ENCODE data around the gene NTM. TPM values are rescaled to one million over a fixed set of nuclear protein-coding genes. Genes with fewer than 3 reads are reported as not detected.

Gene NTM
- total and polyA plus RNA-seq, 2 donors (not counting 3 experiments of a cell fraction or from before 2014, with no cell fraction given) = 1.00 to 1.1 TPM

DNA sequence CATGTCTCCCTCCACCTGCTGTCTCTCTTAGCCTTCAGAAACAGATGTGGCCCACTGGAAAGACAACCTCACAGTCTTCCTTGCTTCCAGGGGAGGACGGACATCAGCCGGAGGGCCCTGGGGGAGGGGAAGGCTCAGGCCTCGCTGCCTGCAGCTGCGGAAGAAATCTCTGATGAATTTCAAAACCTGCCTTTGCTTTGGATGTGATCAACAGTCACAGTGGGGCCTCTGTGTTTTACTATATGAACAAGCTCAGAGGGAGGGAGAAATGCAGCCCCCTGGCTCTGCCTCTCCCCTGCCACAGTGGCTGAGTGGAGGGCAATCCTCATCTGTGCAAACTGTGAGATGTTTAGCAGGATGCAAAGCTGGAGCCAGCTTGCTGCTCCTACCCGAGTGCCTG is 282.8 kb downstream of the NTM start:
- Histone ChIP-seq H3K4me1 (ENCODE audit: control insufficient read depth, extremely low read depth, insufficient read depth, low read length) (no peaks in the 10 kb centered on the region), H3K27ac (ENCODE audit: insufficient read depth, low read depth, low read length) (no peak overlapping the region), H3K4me2 (ENCODE audit: insufficient read depth, low read length) (no peak overlapping the region), H3K9ac (replicated peaks; ENCODE audit: extremely low read depth, insufficient read depth, low read length) (no peak overlapping the region), H3K4me3 (replicated peaks in 1 of 3; ENCODE audit: insufficient read depth in 1 of 3, low read depth in 1 of 3, low read length in 3 of 3) (no peak overlapping the region), H3K9me3 (replicated peaks; ENCODE audit: control insufficient read depth, insufficient read depth, low read length) (no peaks in the 10 kb centered on the region), H3K27me3 (ENCODE audit: control insufficient read depth in 2 of 2, insufficient read depth in 2 of 2, low read length in 2 of 2) (peaks cover 0 to 3% of the 10 kb centered on the region in 2 experiments), H3K79me2 (ENCODE audit: control insufficient read depth, insufficient read depth, low read length) (no peaks in the 10 kb centered on the region), H3K36me3 (ENCODE audit: control insufficient read depth in 2 of 2, extremely low read depth in 1 of 2, insufficient read depth in 2 of 2, low read length in 2 of 2) (no peaks in the 10 kb centered on the region), H4K20me1 (replicated peaks; ENCODE audit: control insufficient read depth, extremely low read depth, insufficient read depth, low read length) (no peaks in the 10 kb centered on the region), H2AFZ (ENCODE audit: low read depth, low read length) (no peak overlapping the region), H3K9me1 (replicated peaks; ENCODE audit: control insufficient read depth, extremely low read depth, insufficient read depth, low read length) (no peaks in the 10 kb centered on the region)
- TF ChIP-seq GATA2 (IDR thresholded peaks at IDR 0.05; ENCODE audit: insufficient read depth, insufficient read length, low read depth, low read length) (no peak), EZH2 (IDR thresholded peaks at IDR 0.05; ENCODE audit: borderline replicate concordance, low read depth, low read length, severe bottlenecking) (no peak), MYC (IDR thresholded peaks at IDR 0.05; ENCODE audit: low read depth, low read length) (no peak), FOS (IDR thresholded peaks at IDR 0.05; ENCODE audit: borderline replicate concordance, insufficient read depth, low read length) (no peak), POLR2A (IDR thresholded peaks at IDR 0.05; ENCODE audit: low read depth, low read length) (no peak), JUN (IDR thresholded peaks at IDR 0.05; ENCODE audit: borderline replicate concordance, insufficient read depth, insufficient read length, low read depth) (no peak), POLR2AphosphoS5 (IDR thresholded peaks at IDR 0.05; ENCODE audit: insufficient read depth, low read depth, low read length) (no peak)
- TF ChIP-seq, protein P1, sequence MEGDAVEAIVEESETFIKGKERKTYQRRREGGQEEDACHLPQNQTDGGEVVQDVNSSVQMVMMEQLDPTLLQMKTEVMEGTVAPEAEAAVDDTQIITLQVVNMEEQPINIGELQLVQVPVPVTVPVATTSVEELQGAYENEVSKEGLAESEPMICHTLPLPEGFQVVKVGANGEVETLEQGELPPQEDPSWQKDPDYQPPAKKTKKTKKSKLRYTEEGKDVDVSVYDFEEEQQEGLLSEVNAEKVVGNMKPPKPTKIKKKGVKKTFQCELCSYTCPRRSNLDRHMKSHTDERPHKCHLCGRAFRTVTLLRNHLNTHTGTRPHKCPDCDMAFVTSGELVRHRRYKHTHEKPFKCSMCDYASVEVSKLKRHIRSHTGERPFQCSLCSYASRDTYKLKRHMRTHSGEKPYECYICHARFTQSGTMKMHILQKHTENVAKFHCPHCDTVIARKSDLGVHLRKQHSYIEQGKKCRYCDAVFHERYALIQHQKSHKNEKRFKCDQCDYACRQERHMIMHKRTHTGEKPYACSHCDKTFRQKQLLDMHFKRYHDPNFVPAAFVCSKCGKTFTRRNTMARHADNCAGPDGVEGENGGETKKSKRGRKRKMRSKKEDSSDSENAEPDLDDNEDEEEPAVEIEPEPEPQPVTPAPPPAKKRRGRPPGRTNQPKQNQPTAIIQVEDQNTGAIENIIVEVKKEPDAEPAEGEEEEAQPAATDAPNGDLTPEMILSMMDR (IDR thresholded peaks at IDR 0.05; ENCODE audit: extremely low read depth in 1 of 2, insufficient read depth in 1 of 2, low read depth in 1 of 2, low read length in 2 of 2) = no peak
- TF ChIP-seq, protein P2, sequence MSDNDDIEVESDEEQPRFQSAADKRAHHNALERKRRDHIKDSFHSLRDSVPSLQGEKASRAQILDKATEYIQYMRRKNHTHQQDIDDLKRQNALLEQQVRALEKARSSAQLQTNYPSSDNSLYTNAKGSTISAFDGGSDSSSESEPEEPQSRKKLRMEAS (IDR thresholded peaks at IDR 0.05; ENCODE audit: insufficient read depth, insufficient read length) = no peak
- CTCF ChIA-PET = no interaction called here
- intact Hi-C loops (cut with micrococcal nuclease) (no loop called here), dilution Hi-C loops (cut with MboI; ENCODE audit: extremely low pct_ligation_motif_present, low sequenced_read_pairs) (loop anchor here (25.0 kb wide), 1 partner anchor 591 kb away; no protein-coding TSS in a partner anchor)
- POLR2A ChIA-PET = no interaction called here
- FAIRE-seq (no peak), DNase-seq (ENCODE audit: low read depth, low spot score) (no peak)
- no TSS peak for BruUV-seq (replicated peaks)

Measured in endothelial cell of umbilical vein (primary cell).